HepG2 (cell line): ENCODE measurements around the gene NR5A2. TPM values are rescaled to one million over a fixed set of nuclear protein-coding genes. Genes with fewer than 3 reads are reported as not detected.

Experiments used
- ATAC-seq: fragments of 200-7000 bp; cut with Tn5 transposase; 3 replicates; pipeline ENCODE4 v1.9.1; 2020; ENCODE audit warnings: mild to moderate bottlenecking, moderate library complexity
- BruUV-seq: library from RNA; stranded (reverse); fragments of 400-500 nt; replicated peaks from 2 replicates; lab custom pipeline; 2021; lab: Mats Ljungman, UMichigan
- CTCF ChIA-PET: fragments of 300-600 bp; formaldehyde crosslinking; extraction: SDS; loops from one replicate; lab custom pipeline; 2021; ENCODE audit warnings: low total read pairs, inconsistent platforms, low intra/inter-chr PET ratio; lab: Yijun Ruan, JAX
- POLR2A ChIA-PET: fragments of 350-600 bp; sonication (Branson Sonifier 250); formaldehyde crosslinking; loops from one replicate; lab custom pipeline; 2020; ENCODE audit warnings: antibody characterized with exemption, inconsistent platforms; lab: Yijun Ruan, JAX
- DNase-seq: peaks from one replicate; pipeline ENCODE4 v3.0.0-alpha.2; 2015; ENCODE audit warnings: low spot score
- FAIRE-seq: peaks from 3 replicates; lab custom pipeline; 2011; peaks lifted over from hg19 to GRCh38; lab: Jason Lieb, UNC
- H2AFZ ChIP-seq: one replicate; pipeline ENCODE4 v1.6.1; 2011; ENCODE audit warnings: low read length, inconsistent platforms
- H3K27ac ChIP-seq: fragments of 300-600 bp; 3 replicates; pipeline ENCODE4 v1.8.0; 2011; ENCODE audit warnings: mixed run types, mild to moderate bottlenecking, mixed read lengths, low read length, inconsistent platforms; ENCODE audit not compliant: insufficient read depth; ENCODE audit errors: extremely low read length
- H3K27me3 ChIP-seq, 2 experiments: fragments of 200-600 bp in 1 of 2; 2 replicates in 1 of 2; 3 replicates in 1 of 2; pipeline versions ENCODE4 v1.6.0 to v1.8.0; 2011; ENCODE audit warnings: low read length in 2 of 2, mild to moderate bottlenecking in 2 of 2, moderate library complexity in 2 of 2, inconsistent platforms in 1 of 2; ENCODE audit not compliant: insufficient read depth in 2 of 2, control insufficient read depth in 1 of 2
- H3K36me3 ChIP-seq, 2 experiments: fragments of 200-600 bp in 1 of 2; replicated peaks in 1 of 2; 2 replicates in 1 of 2; 3 replicates in 1 of 2; pipeline versions ENCODE4 v1.5.1 to v1.8.0; 2011; ENCODE audit warnings: low read length in 2 of 2, inconsistent platforms in 1 of 2; ENCODE audit not compliant: insufficient read depth in 2 of 2, control insufficient read depth in 1 of 2
- H3K4me1 ChIP-seq: 2 replicates; pipeline ENCODE4 v1.5.1; 2012; ENCODE audit warnings: low read length, inconsistent platforms; ENCODE audit not compliant: insufficient read depth
- H3K4me2 ChIP-seq: 2 replicates; pipeline ENCODE4 v1.6.0; 2011; ENCODE audit warnings: low read depth, low read length, inconsistent platforms
- H3K4me3 ChIP-seq, 3 experiments: fragments of 200-600 bp in 1 of 3; sonication (generic), shearing (Covaris generic) in 1 of 3; replicated peaks in 1 of 3; 2 replicates each; pipeline ENCODE4 v1.5.1; 2011 to 2016; ENCODE audit warnings: low read length in 3 of 3, inconsistent platforms in 2 of 3, low read depth in 2 of 3, mild to moderate bottlenecking in 2 of 3, control low read depth in 1 of 3, mixed read lengths in 1 of 3; ENCODE audit not compliant: insufficient read depth in 1 of 3
- H3K79me2 ChIP-seq: one replicate; pipeline ENCODE4 v1.6.1; 2011; ENCODE audit warnings: low read length, inconsistent platforms; ENCODE audit not compliant: insufficient read depth
- H3K9ac ChIP-seq: 2 replicates; pipeline ENCODE4 v1.6.0; 2011; ENCODE audit warnings: mild to moderate bottlenecking, low read depth, low read length, inconsistent platforms; ENCODE audit not compliant: insufficient read depth
- H3K9me3 ChIP-seq: 2 replicates; pipeline ENCODE4 v1.5.1; 2012; ENCODE audit warnings: mild to moderate bottlenecking, low read length
- H4K20me1 ChIP-seq: 2 replicates; pipeline ENCODE4 v1.6.0; 2011; ENCODE audit warnings: inconsistent platforms, mild to moderate bottlenecking, low read length, moderate library complexity; ENCODE audit not compliant: insufficient read depth
- ATF7 ChIP-seq, 2 experiments: fragments of 450-650 bp in 1 of 2; sonication (generic) in 1 of 2; formaldehyde crosslinking in 1 of 2; IDR thresholded peaks; 2 replicates each; pipeline versions ENCODE4 v1.4.0 to v1.6.1; 2016 to 2020; ENCODE audit warnings: antibody characterized with exemption in 1 of 2, mild to moderate bottlenecking in 1 of 2, missing genetic modification reagents in 1 of 2
- CBX2 ChIP-seq, 2 experiments: fragments of 200-600 bp in 1 of 2; sonication (generic); formaldehyde crosslinking in 1 of 2; IDR thresholded peaks; 2 replicates each; pipeline versions ENCODE4 v1.7.0 to v1.8.1; 2018 to 2022; ENCODE audit warnings: low read depth in 2 of 2, low read length in 1 of 2, mild to moderate bottlenecking in 1 of 2, missing genetic modification reagents in 1 of 2
- CERS6 ChIP-seq: sonication (generic); formaldehyde crosslinking; IDR thresholded peaks from 2 replicates; pipeline ENCODE4 v1.5.0; 2020; ENCODE audit warnings: missing genetic modification reagents
- POGK ChIP-seq: sonication (generic); formaldehyde crosslinking; conservative IDR thresholded peaks from 2 replicates; pipeline ENCODE4 v1.8.0; 2022; ENCODE audit warnings: mild to moderate bottlenecking, moderate library complexity, missing genetic modification reagents
- YEATS2 ChIP-seq: sonication (generic); formaldehyde crosslinking; IDR thresholded peaks from 2 replicates; pipeline ENCODE4 v1.4.0; 2020; ENCODE audit warnings: missing genetic modification reagents, borderline replicate concordance
- ZFP62 ChIP-seq: sonication (generic); formaldehyde crosslinking; IDR thresholded peaks from 2 replicates; pipeline ENCODE4 v1.4.0; 2020; ENCODE audit warnings: missing genetic modification reagents
- ZNF101 ChIP-seq: sonication (generic); formaldehyde crosslinking; IDR thresholded peaks from 2 replicates; pipeline ENCODE4 v1.4.0; 2020; ENCODE audit warnings: mild to moderate bottlenecking, low read depth, missing genetic modification reagents, borderline replicate concordance
- ZNF136 ChIP-seq: sonication (generic); formaldehyde crosslinking; IDR thresholded peaks from 2 replicates; pipeline ENCODE4 v1.8.1; 2022; ENCODE audit warnings: low read depth, mild to moderate bottlenecking, moderate library complexity, missing genetic modification reagents
- ZNF446 ChIP-seq: sonication (generic); formaldehyde crosslinking; IDR thresholded peaks from 2 replicates; pipeline ENCODE4 v1.5.0; 2020; ENCODE audit warnings: mild to moderate bottlenecking, missing genetic modification reagents
- WGBS: methylation state at CpG from one replicate; pipeline ENCODE4 v1.1.6; 2017; ENCODE audit warnings: low lambda C conversion rate; 5-methylcytosine and 5-hydroxymethylcytosine counted together
- in situ Hi-C: cut with HindIII; loops from 2 replicates; pipeline ENCODE4 v1.10.0; 2017; ENCODE audit warnings: low pct_unique_long_range_greater_than_20kb; ENCODE audit not compliant: extremely low pct_ligation_motif_present
- intact Hi-C: fragments of 100-400 bp; cut with micrococcal nuclease; formaldehyde crosslinking; loops from one replicate; pipeline ENCODE4 v1.10.0; 2022; ENCODE audit not compliant: unreplicated experiment
- polyA plus RNA-seq, 8 experiments: library from polyadenylated mRNA; depleted of rRNA in 3 of 8; stranded (reverse) in 7 of 8; unstranded in 1 of 8; fragments of >200 nt; fragmentation: Illumina TruSeq in 4 of 8; extraction: Trizol in 4 of 8; gene quantifications; 2 replicates each; pipeline versions ENCODE4 v1.2.1 to v1.2.3, GENCODE V29; 2011 to 2016; ENCODE audit warnings: low read depth in 4 of 8, missing spikeins in 1 of 8, mixed read lengths in 1 of 8; ENCODE audit not compliant: insufficient read depth in 1 of 8
- total RNA-seq, 5 experiments: library from RNA; depleted of rRNA; stranded (reverse); fragments of >200 nt; fragmentation: Illumina TruSeq; extraction: Trizol; gene quantifications; 2 replicates each; pipeline ENCODE4 v1.2.3, GENCODE V29; 2016; ENCODE audit warnings: low read depth in 1 of 5
- TF ChIP-seq, protein P1 (sequence below): sonication (generic); formaldehyde crosslinking; IDR thresholded peaks from 2 replicates; pipeline ENCODE4 v1.4.0; 2020; ENCODE audit warnings: mild to moderate bottlenecking, missing genetic modification reagents

NR5A2 gene
- total and polyA plus RNA-seq, 2 of the 13 experiments (the other 11 are each of a cell fraction or from before 2014, with no cell fraction given): 0.24 to 2.8 TPM

GRCh38 chr1:200043336-200043668 is 15.8 kb downstream of the NR5A2 start:
- no peak overlapping the region for H3K4me3 ChIP-seq
- TF ChIP-seq, protein P1, sequence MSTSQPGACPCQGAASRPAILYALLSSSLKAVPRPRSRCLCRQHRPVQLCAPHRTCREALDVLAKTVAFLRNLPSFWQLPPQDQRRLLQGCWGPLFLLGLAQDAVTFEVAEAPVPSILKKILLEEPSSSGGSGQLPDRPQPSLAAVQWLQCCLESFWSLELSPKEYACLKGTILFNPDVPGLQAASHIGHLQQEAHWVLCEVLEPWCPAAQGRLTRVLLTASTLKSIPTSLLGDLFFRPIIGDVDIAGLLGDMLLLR: no peak
- TF ChIP-seq CBX2 (IDR thresholded peaks at IDR 0.05; ENCODE audit: low read depth, low read length): peak; percentile 91; the same call in 1 of the 2 replicates
- TF ChIP-seq CBX2 (CRISPR knock-in tag; IDR thresholded peaks at IDR 0.05; ENCODE audit: low read depth): no peak
- TF ChIP-seq ZFP62 (CRISPR knock-in tag): no peak
- H4K20me1 ChIP-seq: no peaks in the 10 kb centered on the region; the same call in 1 of the 2 replicates
- peak overlapping the region; percentile 84 for H3K4me2 ChIP-seq
- H3K36me3 ChIP-seq: no peaks in the 10 kb centered on the region
- H3K9me3 ChIP-seq: no peaks in the 10 kb centered on the region
- POLR2A ChIA-PET: no interaction called here
- WGBS: 23% methylated on average over 3 of the region's 3 CpGs
- FAIRE-seq (no peak), DNase-seq (no peak), ATAC-seq (no peak)
- in situ Hi-C loops (no loop called here), intact Hi-C loops (loop anchor here (10.0 kb wide), 1 partner anchor 89 kb away; no protein-coding TSS in a partner anchor)
- CTCF ChIA-PET: no interaction called here
- no peak overlapping the region for H3K9ac ChIP-seq
- H3K27me3 ChIP-seq: peaks cover 8 to 56% of the 10 kb centered on the region in 2 experiments
- BruUV-seq: no TSS peak
- H3K27ac ChIP-seq: no peak overlapping the region
- no peaks in the 10 kb centered on the region for H3K79me2 ChIP-seq
- H3K4me1 ChIP-seq: peaks cover 47% of the 10 kb centered on the region
- H2AFZ ChIP-seq: no peak overlapping the region

DNA sequence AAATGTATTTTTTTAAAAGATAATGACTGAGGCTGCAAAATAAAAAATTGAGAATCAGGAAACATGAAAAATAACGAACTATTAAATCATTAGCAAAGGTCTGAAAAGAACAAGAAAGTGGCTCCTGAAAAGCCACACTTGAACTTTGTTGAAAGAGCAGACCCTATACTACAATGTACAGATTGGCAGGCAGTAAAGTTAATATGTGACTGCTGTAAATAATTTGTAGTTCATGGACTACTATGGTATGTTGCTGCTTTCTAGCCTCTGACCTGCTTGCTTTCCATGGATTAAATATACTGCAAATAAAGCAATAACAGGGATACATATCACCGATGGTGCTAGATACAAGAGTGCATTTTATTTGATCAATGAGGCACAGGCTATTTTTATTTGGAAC is 18.6 kb downstream of the NR5A2 start:
- no peak overlapping the region for H3K4me3 ChIP-seq
- no peaks in the 10 kb centered on the region for H3K79me2 ChIP-seq
- H3K27me3 ChIP-seq: peaks cover 2 to 29% of the 10 kb centered on the region in 2 experiments; a peak in 3 of 5 replicates
- H3K36me3 ChIP-seq: no peaks in the 10 kb centered on the region
- DNase-seq (no peak), ATAC-seq (no peak), FAIRE-seq (no peak)
- intact Hi-C loops (loop anchor here (10.0 kb wide), 1 partner anchor 91 kb away; no protein-coding TSS in a partner anchor), in situ Hi-C loops (no loop called here)
- TF ChIP-seq CERS6 (CRISPR knock-in tag) (no peak), ZNF446 (CRISPR knock-in tag) (no peak), ZNF136 (CRISPR knock-in tag) (no peak), YEATS2 (CRISPR knock-in tag) (no peak), ZNF101 (CRISPR knock-in tag) (no peak), ATF7 (IDR thresholded peaks at IDR 0.05) (no peak), ATF7 (CRISPR knock-in tag; IDR thresholded peaks at IDR 0.05) (no peak), POGK (no peak)
- H2AFZ ChIP-seq: no peak overlapping the region
- no peak overlapping the region for H3K9ac ChIP-seq
- H3K27ac ChIP-seq: no peak overlapping the region
- POLR2A ChIA-PET: no interaction called here
- H3K4me2 ChIP-seq: no peak overlapping the region
- CTCF ChIA-PET: no interaction called here
- BruUV-seq: no TSS peak
- no peaks in the 10 kb centered on the region for H4K20me1 ChIP-seq
- peaks cover 23% of the 10 kb centered on the region for H3K4me1 ChIP-seq
- 25% methylated on average over 2 of the region's 2 CpGs for WGBS
- no peaks in the 10 kb centered on the region for H3K9me3 ChIP-seq
